CD1c-positive myeloid dendritic cell (primary cell): ENCODE results near the gene HPS5.

ENCODE experiments used
- DNase-seq: peaks from one replicate; pipeline ENCODE4 v3.0.0-alpha.2; 2016; ENCODE audit errors: extremely low spot score

The HPS5 gene

DNA sequence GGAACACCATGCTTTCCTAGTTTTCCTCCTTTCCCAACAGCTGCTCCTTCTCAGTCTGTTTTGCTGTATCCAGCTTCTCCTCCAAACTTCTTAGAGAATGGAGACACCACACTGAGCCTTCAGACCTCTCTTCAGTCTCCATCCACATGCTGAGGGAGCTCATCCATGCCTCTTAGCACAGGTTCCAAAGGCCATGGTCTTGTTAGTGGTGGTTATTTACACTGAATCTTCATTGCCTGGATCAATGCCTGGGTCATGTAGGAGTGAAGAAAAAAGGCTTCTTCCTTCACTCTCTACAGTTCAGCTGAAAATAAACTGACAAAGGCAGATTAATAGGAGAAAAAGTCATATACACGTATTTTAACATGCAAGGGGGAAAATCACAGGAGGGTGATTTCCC lies 82.3 kb downstream of the HPS5 start:
- DNase-seq: no peak

GRCh38 chr11:18236664-18237356 lies 85.1 kb downstream of the HPS5 start, which contains the start of gene SAA4:
Gene SAA4, minus strand, starts transcription at chr11:18236802. Its CDS starts 876 bp downstream, at chr11:18235926.
- DNase-seq: no peak

- no peak for DNase-seq
These were observed 86.3 kb downstream of the HPS5 start for GRCh38 chr11:18235394-18236334.

- no peak for DNase-seq
These were observed 88.0 kb downstream of the HPS5 start for GRCh38 chr11:18233912-18234311.

GRCh38 chr11:18230859-18231258 lies 91.1 kb downstream of the HPS5 start:
- DNase-seq: no peak

GRCh38 chr11:18229501-18229900 lies 92.4 kb downstream of the HPS5 start:
- peak; percentile 26 for DNase-seq
